HEK293 (cell line): ENCODE measurements around the gene PRX.

ENCODE experiments used
- CTCF ChIA-PET: fragments of 350-600 bp; formaldehyde crosslinking; extraction: SDS; loops from one replicate; lab custom pipeline; 2021; ENCODE audit warnings: antibody characterized with exemption; lab: Yijun Ruan, JAX
- POLR2A ChIA-PET: fragments of 300-600 bp; formaldehyde crosslinking; extraction: SDS; loops from one replicate; lab custom pipeline; 2020; ENCODE audit warnings: antibody characterized with exemption, inconsistent platforms; lab: Yijun Ruan, JAX
- H3K27ac ChIP-seq: fragments of 200-500 bp; sonication (Bioruptor generic); 2 replicates; pipeline ENCODE4 v1.5.1; 2014; ENCODE audit warnings: low read depth, low read length, control low read depth, inconsistent platforms; ENCODE audit errors: extremely low read depth
- H3K36me3 ChIP-seq, 2 experiments: fragments of 200-500 bp in 1 of 2; sonication (Bioruptor generic) in 1 of 2; 1 replicate in 1 of 2; 2 replicates in 1 of 2; pipeline ENCODE4 v1.5.1; 2014 to 2017; ENCODE audit warnings: inconsistent platforms in 2 of 2, low read length in 2 of 2; ENCODE audit not compliant: control insufficient read depth in 2 of 2, insufficient read depth in 1 of 2
- H3K4me1 ChIP-seq: fragments of 200-500 bp; sonication (Bioruptor generic); 2 replicates; pipeline ENCODE4 v1.5.1; 2014; ENCODE audit warnings: mild to moderate bottlenecking, low read length, inconsistent platforms; ENCODE audit not compliant: control insufficient read depth, insufficient read depth
- H3K4me3 ChIP-seq: 2 replicates; pipeline ENCODE4 v1.5.1; 2011; ENCODE audit warnings: low read depth, mild to moderate bottlenecking, control low read depth, low read length, moderate library complexity
- H3K9me3 ChIP-seq: fragments of 200-500 bp; sonication (Bioruptor generic); 2 replicates; pipeline ENCODE4 v1.5.1; 2014; ENCODE audit warnings: low read depth, low read length, inconsistent platforms; ENCODE audit not compliant: control insufficient read depth, insufficient read depth
- BCL11A ChIP-seq: fragments of 450-650 bp; formaldehyde crosslinking; IDR thresholded peaks from 2 replicates; pipeline ENCODE4 v1.5.1; 2016; ENCODE audit warnings: low read depth, missing biosample characterization, missing genetic modification characterization
- BCL11B ChIP-seq: fragments of 450-650 bp; formaldehyde crosslinking; IDR thresholded peaks from 2 replicates; pipeline ENCODE4 v1.5.1; 2016; ENCODE audit warnings: low read depth, missing biosample characterization, missing genetic modification characterization
- GLIS1 ChIP-seq: fragments of 450-650 bp; formaldehyde crosslinking; IDR thresholded peaks from 2 replicates; pipeline ENCODE4 v1.5.1; 2016; ENCODE audit warnings: missing biosample characterization, missing genetic modification characterization
- KLF8 ChIP-seq: fragments of 450-650 bp; formaldehyde crosslinking; IDR thresholded peaks from 2 replicates; pipeline ENCODE4 v1.5.1; 2016; ENCODE audit warnings: missing biosample characterization, missing genetic modification characterization
- RBAK ChIP-seq: fragments of 450-650 bp; formaldehyde crosslinking; IDR thresholded peaks from 2 replicates; pipeline ENCODE4 v1.5.1; 2016; ENCODE audit warnings: missing biosample characterization, missing genetic modification characterization
- REPIN1 ChIP-seq: fragments of 450-650 bp; formaldehyde crosslinking; IDR thresholded peaks from 2 replicates; pipeline ENCODE4 v1.5.1; 2017; ENCODE audit warnings: missing biosample characterization, missing genetic modification characterization, low read depth
- SCRT1 ChIP-seq: fragments of 450-650 bp; formaldehyde crosslinking; IDR thresholded peaks from 2 replicates; pipeline ENCODE4 v1.5.1; 2016; ENCODE audit warnings: missing biosample characterization, missing genetic modification characterization, borderline replicate concordance
- ZBTB1 ChIP-seq: fragments of 450-650 bp; formaldehyde crosslinking; IDR thresholded peaks from 2 replicates; pipeline ENCODE4 v1.5.1; 2016; ENCODE audit warnings: missing biosample characterization, missing genetic modification characterization
- ZBTB21 ChIP-seq: fragments of 450-650 bp; formaldehyde crosslinking; IDR thresholded peaks from 2 replicates; pipeline ENCODE4 v1.5.1; 2017; ENCODE audit warnings: missing biosample characterization, missing genetic modification characterization
- ZFP3 ChIP-seq: fragments of 450-650 bp; formaldehyde crosslinking; IDR thresholded peaks from 2 replicates; pipeline ENCODE4 v1.5.1; 2016; ENCODE audit warnings: low read depth, missing biosample characterization, missing genetic modification characterization
- ZNF211 ChIP-seq: fragments of 450-650 bp; formaldehyde crosslinking; IDR thresholded peaks from 2 replicates; pipeline ENCODE4 v1.5.1; 2016; ENCODE audit warnings: low read depth, missing biosample characterization, missing genetic modification characterization
- ZNF248 ChIP-seq: fragments of 450-650 bp; formaldehyde crosslinking; IDR thresholded peaks from 2 replicates; pipeline ENCODE4 v1.5.1; 2017; ENCODE audit warnings: missing biosample characterization, missing genetic modification characterization
- ZNF548 ChIP-seq: fragments of 450-650 bp; formaldehyde crosslinking; IDR thresholded peaks from 2 replicates; pipeline ENCODE4 v1.5.1; 2016; ENCODE audit warnings: missing biosample characterization, missing genetic modification characterization
- ZNF558 ChIP-seq: fragments of 450-650 bp; formaldehyde crosslinking; IDR thresholded peaks from 2 replicates; pipeline ENCODE4 v1.5.1; 2016; ENCODE audit warnings: missing biosample characterization, missing genetic modification characterization
- ZNF560 ChIP-seq: fragments of 450-650 bp; formaldehyde crosslinking; IDR thresholded peaks from 2 replicates; pipeline ENCODE4 v1.5.1; 2017; ENCODE audit warnings: missing biosample characterization, missing genetic modification characterization, borderline replicate concordance
- ZNF580 ChIP-seq: fragments of 450-650 bp; formaldehyde crosslinking; IDR thresholded peaks from 2 replicates; pipeline ENCODE4 v1.5.1; 2016; ENCODE audit warnings: missing biosample characterization, missing genetic modification characterization
- ZNF768 ChIP-seq: fragments of 450-650 bp; formaldehyde crosslinking; IDR thresholded peaks from 2 replicates; pipeline ENCODE4 v1.5.1; 2018; ENCODE audit warnings: missing biosample characterization, mild to moderate bottlenecking, missing genetic modification characterization
- ZNF785 ChIP-seq: fragments of 450-650 bp; formaldehyde crosslinking; IDR thresholded peaks from 2 replicates; pipeline ENCODE4 v1.5.1; 2016; ENCODE audit warnings: missing biosample characterization, missing genetic modification characterization
- ZNF792 ChIP-seq: fragments of 450-650 bp; formaldehyde crosslinking; IDR thresholded peaks from 2 replicates; pipeline ENCODE4 v1.5.1; 2016; ENCODE audit warnings: missing biosample characterization, missing genetic modification characterization
- TF ChIP-seq, protein P1 (sequence below): fragments of 450-650 bp; formaldehyde crosslinking; IDR thresholded peaks from 2 replicates; pipeline ENCODE4 v1.5.1; 2016; ENCODE audit warnings: missing biosample characterization, missing genetic modification characterization
- TF ChIP-seq, protein P2 (sequence below): fragments of 450-650 bp; formaldehyde crosslinking; IDR thresholded peaks from 2 replicates; pipeline ENCODE4 v1.5.1; 2016; ENCODE audit warnings: missing biosample characterization, missing genetic modification characterization

Gene PRX

DNA sequence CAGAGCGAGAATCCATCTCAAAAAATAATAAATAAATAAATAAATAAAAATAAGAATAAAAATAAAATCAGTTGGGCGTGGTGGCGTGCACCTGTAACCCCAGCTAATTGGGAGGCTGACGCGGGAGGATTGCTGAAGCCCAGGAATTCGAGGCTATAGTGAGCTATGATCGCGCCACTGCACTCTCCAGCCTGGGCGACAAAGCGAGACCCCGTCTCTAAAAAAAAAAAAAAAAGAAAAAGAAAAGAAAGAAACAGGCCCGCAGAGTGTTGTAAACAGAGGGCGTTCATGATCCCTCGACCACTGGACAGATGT is 7.2 kb upstream of the PRX start:
- Histone ChIP-seq H3K4me3 (no peak overlapping the region), H3K27ac (peak overlapping the region; percentile 95), H3K36me3 (peaks cover 13 to 15% of the 10 kb centered on the region in 2 experiments), H3K9me3 (no peaks in the 10 kb centered on the region), H3K4me1 (peaks cover 21% of the 10 kb centered on the region)
- ChIA-PET POLR2A (interaction anchor here (0.6 to 9.2 kb wide), 41 partner anchors 8 to 1734 kb away, joined by 3 to 428 read pairs (median 4); partner anchors contain the start of genes AKT2, BLVRB, C19orf47 and DYRK1B), CTCF (interaction anchor here (0.6 to 3.4 kb wide), 49 partner anchors 10 to 1722 kb away, joined by 3 to 40 read pairs (median 5); partner anchors contain the start of genes BLVRB and SERTAD3)
- TF ChIP-seq ZNF558 (tag by site-specific recombination): peak; percentile 77; the same call in 1 of the 2 replicates
- TF ChIP-seq, protein P1, sequence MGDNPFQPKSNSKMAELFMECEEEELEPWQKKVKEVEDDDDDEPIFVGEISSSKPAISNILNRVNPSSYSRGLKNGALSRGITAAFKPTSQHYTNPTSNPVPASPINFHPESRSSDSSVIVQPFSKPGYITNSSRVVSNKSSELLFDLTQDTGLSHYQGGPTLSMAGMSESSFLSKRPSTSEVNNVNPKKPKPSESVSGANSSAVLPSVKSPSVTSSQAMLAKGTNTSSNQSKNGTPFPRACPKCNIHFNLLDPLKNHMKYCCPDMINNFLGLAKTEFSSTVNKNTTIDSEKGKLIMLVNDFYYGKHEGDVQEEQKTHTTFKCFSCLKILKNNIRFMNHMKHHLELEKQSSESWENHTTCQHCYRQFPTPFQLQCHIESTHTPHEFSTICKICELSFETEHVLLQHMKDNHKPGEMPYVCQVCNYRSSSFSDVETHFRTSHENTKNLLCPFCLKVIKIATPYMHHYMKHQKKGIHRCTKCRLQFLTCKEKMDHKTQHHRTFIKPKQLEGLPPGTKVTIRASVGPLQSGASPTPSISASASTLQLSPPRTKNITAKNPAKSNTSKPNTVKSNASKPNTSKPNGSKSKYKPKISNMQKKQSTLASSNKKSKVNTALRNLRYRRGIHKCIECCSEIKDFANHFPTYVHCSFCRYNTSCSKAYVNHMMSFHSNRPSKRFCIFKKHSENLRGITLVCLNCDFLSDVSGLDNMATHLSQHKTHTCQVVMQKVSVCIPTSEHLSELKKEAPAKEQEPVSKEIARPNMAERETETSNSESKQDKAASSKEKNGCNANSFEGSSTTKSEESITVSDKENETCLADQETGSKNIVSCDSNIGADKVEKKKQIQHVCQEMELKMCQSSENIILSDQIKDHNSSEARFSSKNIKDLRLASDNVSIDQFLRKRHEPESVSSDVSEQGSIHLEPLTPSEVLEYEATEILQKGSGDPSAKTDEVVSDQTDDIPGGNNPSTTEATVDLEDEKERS: peak; percentile 97
- TF ChIP-seq ZNF211 (tag by site-specific recombination): no peak
- TF ChIP-seq RBAK (tag by site-specific recombination): peak; percentile 67; the same call in 1 of the 2 replicates
- peak; percentile 79; the same call in 1 of the 2 replicates for TF ChIP-seq ZNF792 (tag by site-specific recombination)
- TF ChIP-seq REPIN1 (tag by site-specific recombination): peak; percentile 83; the same call in 1 of the 2 replicates
- 0 out of 2 replicates have a peak, but pooled peaks have one; percentile 22 for TF ChIP-seq ZFP3
- TF ChIP-seq ZBTB21 (tag by site-specific recombination): peak; percentile 25; the same call in 1 of the 2 replicates
- TF ChIP-seq ZNF560 (tag by site-specific recombination): 0 out of 2 replicates have a peak, but pooled peaks have one; percentile 18
- TF ChIP-seq BCL11B (tag by site-specific recombination): peak; percentile 100
- 0 out of 2 replicates have a peak, but pooled peaks have one; percentile 83 for TF ChIP-seq ZNF785 (tag by site-specific recombination)
- peak; percentile 96; the same call in 1 of the 2 replicates for TF ChIP-seq BCL11A (tag by site-specific recombination)
- peak; percentile 88 for TF ChIP-seq ZNF580
- 0 out of 2 replicates have a peak, but pooled peaks have one; percentile 53 for TF ChIP-seq ZNF548 (tag by site-specific recombination)
- TF ChIP-seq KLF8 (tag by site-specific recombination): no peak
- no peak for TF ChIP-seq GLIS1 (tag by site-specific recombination)
- 0 out of 2 replicates have a peak, but pooled peaks have one; percentile 8 for TF ChIP-seq ZNF768 (tag by site-specific recombination)
- TF ChIP-seq ZBTB1 (tag by site-specific recombination): no peak
- peak; percentile 65; the same call in 1 of the 2 replicates for TF ChIP-seq SCRT1
- TF ChIP-seq, protein P2, sequence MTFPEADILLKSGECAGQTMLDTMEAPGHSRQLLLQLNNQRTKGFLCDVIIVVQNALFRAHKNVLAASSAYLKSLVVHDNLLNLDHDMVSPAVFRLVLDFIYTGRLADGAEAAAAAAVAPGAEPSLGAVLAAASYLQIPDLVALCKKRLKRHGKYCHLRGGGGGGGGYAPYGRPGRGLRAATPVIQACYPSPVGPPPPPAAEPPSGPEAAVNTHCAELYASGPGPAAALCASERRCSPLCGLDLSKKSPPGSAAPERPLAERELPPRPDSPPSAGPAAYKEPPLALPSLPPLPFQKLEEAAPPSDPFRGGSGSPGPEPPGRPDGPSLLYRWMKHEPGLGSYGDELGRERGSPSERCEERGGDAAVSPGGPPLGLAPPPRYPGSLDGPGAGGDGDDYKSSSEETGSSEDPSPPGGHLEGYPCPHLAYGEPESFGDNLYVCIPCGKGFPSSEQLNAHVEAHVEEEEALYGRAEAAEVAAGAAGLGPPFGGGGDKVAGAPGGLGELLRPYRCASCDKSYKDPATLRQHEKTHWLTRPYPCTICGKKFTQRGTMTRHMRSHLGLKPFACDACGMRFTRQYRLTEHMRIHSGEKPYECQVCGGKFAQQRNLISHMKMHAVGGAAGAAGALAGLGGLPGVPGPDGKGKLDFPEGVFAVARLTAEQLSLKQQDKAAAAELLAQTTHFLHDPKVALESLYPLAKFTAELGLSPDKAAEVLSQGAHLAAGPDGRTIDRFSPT: no peak
- TF ChIP-seq ZNF248 (tag by site-specific recombination): 0 out of 2 replicates have a peak, but pooled peaks have one; percentile 5
